CD4-positive, alpha-beta T cell treated with Interleukin-15 for 1 hour (primary cell): ENCODE data around the gene M1AP.

Experiments
- DNase-seq: peaks from one replicate; pipeline ENCODE4 v3.0.0-alpha.2; 2020

M1AP gene, protein sequence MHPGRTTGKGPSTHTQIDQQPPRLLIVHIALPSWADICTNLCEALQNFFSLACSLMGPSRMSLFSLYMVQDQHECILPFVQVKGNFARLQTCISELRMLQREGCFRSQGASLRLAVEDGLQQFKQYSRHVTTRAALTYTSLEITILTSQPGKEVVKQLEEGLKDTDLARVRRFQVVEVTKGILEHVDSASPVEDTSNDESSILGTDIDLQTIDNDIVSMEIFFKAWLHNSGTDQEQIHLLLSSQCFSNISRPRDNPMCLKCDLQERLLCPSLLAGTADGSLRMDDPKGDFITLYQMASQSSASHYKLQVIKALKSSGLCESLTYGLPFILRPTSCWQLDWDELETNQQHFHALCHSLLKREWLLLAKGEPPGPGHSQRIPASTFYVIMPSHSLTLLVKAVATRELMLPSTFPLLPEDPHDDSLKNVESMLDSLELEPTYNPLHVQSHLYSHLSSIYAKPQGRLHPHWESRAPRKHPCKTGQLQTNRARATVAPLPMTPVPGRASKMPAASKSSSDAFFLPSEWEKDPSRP

DNA sequence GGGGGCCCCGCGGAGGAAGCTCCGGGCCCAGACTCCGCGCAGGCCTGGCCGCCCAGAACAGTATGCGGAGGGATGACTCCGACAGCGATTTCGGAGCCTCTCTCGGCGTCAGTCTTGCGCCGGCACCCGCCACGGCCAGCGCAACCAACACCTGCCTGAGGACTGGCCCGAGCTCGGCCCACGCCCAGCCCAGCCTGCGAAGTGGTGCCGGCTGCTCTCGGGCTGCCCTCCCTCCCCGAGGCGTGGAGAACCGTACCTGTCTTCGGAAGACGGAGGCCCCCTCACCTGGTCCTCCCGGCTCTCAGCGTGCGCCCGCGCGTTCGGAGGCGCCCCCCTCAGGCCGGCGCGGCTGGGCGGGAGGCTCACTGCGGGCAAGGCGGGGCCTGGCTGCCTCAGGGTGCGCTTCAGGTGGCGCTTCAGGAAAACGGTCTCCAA lies at the start of gene M1AP:
M1AP (minus strand) TSS at position 322 of the 435 bp plus-strand sequence. CDS start 8,055 bp downstream, outside the sequence.
- DNase-seq: no peak

DNA sequence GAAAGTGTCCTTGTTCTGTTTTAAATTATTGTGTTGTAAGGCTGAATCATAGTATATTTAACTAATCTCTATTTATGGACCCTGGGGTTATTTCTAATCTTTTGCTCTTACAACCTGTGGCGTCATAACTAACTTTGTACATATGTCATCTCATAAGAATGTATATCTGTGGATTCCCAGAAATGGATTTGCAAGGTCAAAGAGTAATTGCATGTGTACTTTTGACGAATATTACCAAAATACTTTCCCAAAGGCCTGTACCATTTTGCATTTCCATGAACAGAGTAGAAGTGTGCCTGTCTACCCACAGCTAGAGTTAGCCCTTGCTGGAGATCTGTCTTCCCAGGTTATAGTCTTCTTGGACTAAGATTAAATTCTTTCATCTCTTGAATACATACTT lies 48.7 kb upstream of the M1AP start:
- no peak for DNase-seq

DNA sequence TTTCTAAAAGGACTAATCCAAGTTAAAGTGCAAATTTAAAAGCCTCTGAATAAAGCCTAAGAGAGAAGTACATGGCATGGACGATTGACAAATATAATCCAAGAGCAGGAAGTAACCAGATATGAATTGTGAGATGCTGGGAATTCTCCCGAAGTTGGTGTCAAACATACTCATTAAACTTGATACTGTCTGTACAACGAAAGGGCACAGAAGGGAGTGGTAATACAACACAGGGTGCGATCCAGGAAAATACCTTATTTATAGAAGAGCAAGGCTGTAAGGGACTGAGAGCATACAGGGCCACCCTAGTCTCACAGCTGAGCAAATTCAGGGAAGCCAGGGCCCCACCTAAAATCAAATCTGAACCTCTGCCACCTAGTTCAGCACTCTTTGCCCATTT lies 47.5 kb upstream of the M1AP start:
- no peak for DNase-seq

DNA sequence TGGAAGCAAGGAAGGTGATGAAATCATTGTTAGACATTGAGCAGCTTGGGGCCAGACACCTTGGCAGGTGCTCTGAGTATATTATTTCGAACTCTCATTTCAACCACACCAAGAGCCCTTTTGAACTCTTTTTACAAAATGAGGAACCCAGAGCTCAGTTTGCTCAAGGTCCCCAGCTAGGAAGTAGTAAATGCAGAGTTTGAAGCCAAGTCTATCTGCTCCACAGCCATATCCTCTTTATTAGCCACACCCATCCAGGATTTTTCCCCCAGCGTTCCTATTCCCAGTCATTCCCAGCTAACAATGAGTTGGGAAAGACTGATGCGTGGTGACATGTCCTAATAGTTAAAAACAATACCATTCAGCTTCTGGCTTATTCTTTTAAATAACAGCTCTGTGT lies 46.2 kb upstream of the M1AP start:
- DNase-seq: no peak

DNA sequence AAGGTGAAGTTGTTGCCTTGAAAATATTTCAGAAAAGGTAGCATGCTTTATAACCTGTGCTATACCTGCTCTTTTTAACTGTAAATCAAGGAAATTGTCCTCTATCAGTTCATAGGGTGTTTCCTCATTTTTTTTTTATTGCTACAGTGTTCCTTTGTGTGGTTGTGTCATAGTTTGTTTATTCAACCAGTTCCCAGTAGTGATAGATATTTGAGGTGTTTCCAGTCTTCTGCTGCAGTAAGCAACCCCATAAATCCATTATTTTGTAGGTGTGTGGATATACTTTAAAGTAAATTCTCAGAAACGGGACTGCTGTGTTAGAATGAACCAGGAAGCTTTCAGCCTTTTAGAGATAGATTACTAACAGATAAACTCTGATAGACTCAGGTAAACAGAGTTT lies 45.5 kb upstream of the M1AP start:
- DNase-seq: no peak

DNA sequence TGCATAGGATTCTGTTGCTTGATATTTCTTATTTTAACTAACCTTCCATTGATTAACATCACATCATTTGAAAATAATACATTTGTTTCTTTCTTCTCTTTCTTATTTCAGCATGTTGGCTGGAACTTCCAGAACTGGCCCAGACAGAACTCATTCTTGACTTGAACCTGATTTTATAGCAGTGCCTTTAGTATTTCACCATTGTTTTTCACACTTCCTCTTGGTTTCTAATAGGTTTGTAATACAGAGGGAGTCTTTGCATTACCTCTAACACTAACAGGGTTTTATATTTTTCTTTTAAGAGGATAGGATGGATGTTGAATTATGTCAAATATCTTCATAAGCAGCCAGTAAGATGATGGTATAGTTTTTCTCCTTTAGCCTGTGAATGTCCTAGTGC lies 45.1 kb upstream of the M1AP start:
- no peak for DNase-seq

DNA sequence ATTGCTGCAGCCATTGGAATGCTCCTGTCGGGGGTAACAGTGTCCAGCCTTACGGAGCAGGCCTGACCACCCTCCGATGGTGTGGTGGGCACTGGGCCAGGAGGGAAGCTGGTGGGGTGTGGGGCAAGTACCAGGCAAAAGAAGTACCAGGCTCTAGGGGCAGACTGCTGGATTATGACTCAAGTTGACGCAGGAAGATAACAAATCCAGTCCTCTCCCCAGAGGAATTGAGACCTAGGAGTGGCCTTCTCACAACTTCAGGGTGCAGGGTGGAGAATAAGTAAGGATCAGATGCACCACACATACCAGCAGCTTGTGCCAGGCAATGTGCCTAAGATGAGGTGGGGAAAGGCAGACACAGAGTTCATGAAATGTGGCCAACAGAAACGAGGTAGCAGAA lies 43.8 kb upstream of the M1AP start:
- DNase-seq: no peak

DNA sequence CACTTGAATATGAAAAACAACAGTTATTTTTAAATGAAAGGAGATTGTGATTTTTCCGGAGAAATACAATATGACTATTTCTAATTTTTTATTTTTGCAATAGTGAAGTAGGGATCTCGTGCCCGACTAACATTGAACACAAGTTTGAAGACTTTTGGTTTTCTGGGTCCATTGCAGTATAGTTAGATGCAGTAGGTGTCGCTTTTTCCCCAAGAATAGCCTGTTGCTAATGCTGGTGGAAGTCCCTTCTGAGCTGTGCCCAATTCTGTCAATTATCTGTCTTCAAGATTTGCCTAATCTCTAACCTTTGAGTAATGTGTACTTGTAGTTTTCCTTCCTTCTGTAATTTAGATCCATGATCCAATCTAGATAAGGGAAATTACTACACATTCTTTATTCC lies 42.4 kb upstream of the M1AP start:
- no peak for DNase-seq

DNA sequence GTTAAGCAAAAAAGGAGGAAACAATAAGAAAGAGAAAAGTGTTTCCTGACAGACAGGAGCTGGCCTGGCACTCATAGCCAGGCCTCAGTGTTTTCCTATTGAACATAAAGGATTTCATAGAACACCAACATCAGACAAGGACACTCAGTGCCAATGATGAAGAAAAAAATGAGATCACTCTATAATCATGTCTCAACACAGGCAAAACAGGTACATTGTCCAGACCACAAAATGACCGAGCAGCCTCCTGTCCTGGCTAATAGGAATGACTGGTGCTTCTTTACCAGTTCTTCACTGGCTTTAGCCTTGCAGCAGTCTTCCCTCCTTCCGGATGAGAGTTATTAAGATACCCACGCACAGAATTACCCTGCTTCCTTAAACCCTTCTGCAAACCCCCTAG lies 41.5 kb upstream of the M1AP start:
- no peak for DNase-seq

DNA sequence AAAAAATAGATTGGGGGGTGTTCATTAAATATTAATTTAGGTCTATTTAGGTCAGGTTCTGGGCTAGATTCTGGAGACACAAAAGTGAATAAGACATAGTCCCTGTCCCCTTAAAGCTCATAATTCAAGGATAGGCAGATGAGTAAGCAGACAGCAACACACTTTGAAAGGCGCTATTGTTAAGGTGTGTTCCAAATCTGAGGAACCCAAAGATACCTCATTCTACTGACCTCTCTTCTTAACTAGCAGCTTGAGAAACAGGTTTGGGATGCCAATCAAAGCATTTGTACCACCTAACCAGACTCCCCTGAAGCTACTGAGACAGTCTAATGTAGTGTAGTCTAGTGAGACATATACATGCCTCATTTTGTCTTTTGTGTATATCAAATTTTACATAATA lies 40.8 kb upstream of the M1AP start:
- no peak for DNase-seq

DNA sequence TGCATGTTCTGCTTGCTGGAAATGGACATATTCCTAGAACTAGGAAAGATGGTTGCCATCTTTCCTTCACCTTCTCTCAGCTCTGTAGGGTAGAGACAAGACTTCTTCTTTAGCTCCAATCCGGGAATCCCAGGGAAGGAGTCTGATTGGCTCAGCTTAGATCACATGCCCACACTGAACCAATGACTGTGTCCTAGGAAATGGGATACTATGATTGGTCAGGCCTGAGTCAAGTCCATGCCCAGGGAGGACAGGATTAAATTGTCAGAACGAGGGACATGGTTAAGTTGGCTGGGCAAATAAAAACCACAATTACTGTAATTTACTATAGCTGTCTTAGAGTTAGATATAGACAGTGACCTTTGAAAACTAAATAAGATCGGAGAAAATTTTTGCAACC lies 37.3 kb upstream of the M1AP start:
- DNase-seq: no peak

DNA sequence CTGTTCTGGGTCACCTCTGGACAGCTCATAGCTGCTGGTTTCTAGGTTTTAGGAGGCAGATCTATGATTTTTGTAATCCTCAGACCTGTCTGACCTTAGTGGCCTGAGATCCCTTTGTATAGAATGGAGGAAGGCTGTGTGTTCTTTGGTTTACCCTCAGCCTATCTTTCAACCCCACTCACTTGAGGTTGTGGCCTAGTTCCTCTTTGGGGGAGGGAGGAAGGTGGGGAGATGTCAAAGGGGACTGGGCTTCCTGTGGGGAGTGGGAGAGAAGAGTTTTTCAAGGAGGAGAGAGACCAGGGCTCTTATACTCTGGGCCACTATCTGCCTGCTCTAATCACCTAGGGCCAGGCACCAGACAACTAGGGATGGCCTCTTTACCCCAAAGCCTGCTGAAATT lies 34.4 kb upstream of the M1AP start:
- DNase-seq: no peak

DNA sequence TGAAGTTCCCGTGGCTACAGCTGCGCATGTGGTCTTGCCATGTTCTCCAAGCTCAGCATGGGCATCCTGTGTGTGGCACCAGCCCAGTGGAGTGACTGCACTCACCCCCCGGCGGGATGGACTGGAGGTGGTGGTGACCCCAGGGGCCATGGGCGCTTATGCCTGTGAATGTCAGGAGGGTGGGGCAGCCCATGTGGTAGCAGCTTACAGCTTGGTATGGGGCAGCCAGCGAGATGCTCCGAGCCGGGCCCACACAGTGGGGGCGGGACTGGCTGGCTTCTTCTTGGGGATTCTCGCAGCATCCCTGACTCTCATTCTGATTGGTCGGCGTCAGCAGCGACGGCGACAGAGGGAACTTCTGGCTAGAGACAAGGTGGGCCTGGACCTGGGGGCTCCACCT lies 31.5 kb upstream of the M1AP start:
- no peak for DNase-seq

DNA sequence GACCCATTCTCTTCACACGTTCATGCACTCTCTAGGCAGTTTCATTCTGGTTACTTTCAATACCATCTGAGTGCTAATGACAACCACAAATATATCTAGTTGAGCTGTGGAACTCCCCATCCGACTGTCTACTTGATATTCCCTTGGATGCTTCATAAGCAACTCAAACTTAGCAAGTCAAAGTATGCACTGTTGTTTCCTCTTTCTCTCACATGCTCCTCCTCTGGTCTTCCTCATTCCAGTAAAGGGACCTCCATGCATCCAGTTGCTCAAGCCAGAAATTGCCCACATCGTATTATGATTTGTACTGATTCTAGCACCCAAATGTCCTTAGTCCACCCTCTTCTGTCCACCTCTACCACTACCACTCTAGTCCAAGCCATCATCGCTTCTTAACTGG lies 28.2 kb upstream of the M1AP start:
- DNase-seq: no peak

DNA sequence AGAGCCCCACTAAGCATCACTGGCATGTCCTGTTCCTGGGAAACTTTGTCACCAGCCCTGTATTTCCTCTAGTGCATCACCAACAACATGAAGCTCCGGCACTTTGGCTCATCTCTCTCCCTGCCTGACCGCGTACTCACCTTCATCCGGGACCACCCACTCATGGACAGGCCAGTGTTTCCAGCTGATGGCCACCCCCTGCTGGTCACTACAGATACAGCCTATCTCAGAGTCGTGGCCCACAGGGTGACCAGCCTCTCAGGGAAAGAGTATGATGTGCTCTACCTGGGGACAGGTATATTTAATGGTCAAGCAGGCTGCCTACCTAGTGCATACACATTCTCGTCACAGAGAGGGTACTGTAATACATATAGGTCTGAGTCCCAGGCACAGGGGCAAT lies 27.0 kb upstream of the M1AP start:
- DNase-seq: no peak

DNA sequence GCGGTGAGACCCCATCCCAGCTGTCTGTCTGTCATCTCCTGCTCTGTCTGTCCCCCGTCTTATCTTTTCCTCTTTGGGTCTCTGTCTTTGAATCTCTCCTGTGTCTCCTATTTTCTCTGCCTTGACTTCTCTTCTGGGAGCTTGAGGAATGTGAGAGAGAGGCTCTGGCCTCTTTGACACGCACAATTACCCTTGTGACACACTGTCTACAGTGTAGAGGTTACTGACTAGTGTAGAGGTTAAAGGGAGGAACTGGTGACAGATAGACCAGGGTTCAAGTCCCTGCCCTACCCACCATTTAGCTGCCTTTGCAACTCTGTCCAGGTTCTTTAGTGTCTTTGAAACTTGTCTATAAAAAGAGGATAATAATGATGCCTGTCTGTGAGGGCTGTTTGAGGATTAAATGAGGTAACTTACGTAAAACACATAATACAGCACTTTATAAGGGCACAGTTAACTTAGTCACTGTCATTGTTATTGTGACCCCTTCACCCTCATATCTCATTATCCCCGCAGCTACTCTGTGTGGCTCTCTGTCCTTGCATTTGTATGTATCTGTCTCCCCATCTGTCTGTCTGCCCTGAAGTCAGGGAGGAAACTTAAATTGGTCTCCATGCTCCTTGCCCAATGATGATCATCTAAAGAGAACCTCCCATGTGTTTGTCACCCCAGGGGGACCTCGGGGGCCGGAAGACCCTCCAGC lies 25.8 kb upstream of the M1AP start:
- DNase-seq: no peak

DNA sequence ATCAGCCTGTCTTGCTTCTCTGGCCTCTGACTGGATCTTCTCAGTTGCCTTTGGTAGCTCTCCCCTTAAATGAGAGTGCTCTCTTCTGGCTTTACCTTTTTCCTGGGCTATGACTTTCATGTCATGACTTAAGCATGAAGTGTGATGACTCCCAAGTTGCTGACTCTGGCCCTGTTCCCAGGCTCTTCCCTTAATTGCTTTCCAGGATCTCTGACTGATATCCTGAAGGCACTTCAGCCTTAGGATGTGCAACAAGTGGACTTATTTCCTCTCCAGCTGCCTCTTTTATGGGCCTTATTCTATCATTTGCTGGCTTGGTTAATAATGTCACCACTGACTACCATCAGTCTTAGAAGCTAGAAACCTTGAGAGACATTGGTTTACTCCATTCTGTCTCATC lies 23.3 kb upstream of the M1AP start:
- no peak for DNase-seq

DNA sequence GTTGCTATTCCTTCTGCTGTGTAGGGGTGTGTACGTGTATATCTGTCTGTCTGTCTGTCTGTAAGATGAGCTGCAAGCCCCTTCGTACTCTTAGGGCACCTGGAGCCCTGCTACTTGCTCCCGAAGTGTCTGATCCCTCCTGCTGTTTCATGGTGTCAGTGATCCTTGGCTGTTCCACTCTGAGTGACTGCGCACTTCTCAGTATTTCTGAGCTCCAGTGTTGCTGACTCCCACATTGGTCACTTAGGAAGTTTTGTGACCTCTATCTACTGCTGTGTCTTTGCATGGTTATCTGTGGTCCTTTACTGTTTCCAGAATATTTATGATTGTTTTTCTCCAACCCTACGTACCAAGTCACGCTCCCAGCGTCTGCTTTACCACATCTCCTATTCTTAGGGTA lies 22.1 kb upstream of the M1AP start:
- DNase-seq: no peak

DNA sequence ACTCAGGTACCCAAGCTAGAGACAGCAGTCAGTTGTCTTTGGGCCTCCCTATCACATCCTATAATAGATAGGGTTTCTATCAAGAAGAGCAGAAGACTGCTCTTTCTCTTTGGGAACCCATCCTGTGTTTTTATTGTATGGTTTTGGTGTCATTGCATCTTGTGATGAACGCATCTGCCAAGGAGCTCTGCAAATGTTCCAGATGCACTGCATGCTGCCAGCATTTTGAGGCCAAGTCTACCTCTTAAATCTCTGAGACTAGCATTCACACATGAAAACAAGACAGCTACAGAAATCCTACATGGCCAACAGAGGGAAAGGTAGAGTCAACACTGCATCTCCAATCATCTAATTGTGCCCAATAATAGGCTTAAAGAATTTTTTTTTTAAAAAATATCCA lies 20.0 kb upstream of the M1AP start:
- DNase-seq: no peak

DNA sequence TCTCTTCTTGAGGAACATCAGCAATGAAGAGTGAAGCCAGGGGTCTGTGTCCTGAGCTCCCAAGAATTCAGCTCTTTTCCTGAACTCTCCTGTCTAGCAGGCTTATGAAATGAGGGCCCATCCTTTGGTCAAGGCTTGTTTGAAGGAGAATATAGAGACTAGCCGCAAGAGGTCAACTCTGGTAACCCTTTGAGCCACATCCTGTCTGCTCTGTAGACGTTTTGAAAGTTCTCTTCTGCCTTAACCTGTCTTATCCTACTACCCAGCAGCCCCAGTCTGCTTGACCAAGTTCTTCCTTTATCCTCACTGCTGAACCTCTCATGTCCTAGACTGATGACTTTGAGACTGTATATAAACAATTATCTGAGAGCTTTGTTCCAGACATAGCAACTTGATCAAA lies 11.3 kb upstream of the M1AP start:
- no peak for DNase-seq

DNA sequence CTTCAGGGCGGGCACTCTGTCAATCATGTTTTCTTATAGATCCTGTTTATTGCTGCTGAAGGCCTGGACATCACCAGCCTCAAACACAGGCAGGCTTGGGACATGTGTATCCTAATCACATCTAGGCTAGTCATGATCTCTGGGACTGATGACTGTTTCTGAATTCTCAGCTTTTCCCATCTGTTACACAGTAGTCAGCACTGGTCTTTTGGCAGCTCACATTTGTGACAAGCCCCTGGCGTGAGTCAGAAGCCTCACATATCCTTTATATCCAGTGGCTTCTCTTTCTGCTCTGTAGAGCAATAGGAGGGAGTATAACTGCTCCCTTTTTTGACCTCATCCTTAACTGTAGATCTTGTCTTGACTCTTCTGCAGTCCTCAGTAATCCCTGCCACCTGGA lies 10.4 kb upstream of the M1AP start:
- no peak for DNase-seq

DNA sequence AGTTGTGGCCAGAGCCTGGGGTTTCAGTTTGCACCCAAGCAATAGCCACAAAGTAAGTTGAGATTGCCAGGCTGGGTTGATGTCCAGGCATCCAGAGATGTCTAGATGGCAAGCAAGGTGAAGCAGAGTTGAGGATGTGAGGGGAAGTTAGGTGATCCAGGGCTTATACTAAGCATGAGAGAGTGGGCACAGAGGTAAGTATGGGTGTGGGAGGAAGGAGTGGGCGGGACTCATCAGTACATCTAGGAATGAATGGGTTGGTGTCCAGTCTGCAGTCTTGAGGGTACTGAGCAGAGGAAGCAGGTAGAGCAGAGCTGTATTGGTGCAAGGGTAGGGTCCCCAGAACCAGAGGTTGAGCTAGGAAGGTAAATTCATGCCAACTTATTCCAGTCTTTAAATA lies 7.4 kb upstream of the M1AP start:
- no peak for DNase-seq

DNA sequence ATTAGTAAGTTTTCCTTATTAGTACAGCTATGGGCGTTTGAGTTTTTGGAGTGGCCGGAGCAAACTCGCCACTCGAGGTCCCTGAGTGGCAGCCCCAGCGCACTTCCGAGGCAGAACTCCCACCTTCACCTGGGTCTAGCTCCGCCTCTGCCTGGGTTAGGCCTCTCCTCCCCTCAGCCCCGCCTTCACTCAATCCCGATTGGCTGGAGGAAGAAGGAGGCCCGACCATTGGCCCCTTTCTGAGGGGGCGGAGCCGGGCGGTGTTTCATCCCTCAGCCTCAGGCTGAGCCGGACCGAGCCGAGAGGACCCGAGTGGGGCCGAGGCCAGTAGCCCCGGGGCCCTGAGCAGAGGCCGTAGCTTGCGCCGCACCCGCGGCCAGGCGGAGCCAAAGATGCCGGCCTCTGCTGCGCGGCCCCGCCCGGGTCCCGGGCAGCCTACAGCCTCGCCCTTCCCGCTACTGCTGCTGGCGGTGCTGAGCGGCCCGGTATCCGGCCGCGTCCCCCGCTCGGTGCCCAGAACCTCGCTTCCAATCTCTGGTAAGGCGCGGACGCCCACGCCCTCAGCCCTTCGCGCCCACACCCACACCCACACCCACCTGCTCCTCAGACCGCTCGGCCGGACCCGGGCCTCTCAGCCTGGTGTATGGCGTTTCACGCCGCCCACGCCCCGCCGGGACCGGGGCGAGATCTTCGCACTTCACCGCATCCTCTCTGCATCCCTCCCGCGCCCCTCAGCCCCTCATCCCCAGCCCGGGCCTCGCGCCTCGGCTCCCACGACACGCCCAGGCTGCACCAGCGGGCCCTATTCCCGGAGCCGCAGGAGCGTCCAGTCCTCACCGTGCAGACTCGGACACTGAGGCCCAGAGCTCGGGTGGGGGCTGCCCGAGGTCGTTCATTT lies 6.1 kb upstream of the M1AP start, which contains the start of gene SEMA4F:
SEMA4F (plus strand) TSS at position 263 of the 898 bp plus-strand sequence; CDS start at position 393, 130 bp downstream.
- DNase-seq: peak; percentile 94
